ENCODE measurements around the gene ZSWIM5.

Gene ZSWIM5

DNA sequence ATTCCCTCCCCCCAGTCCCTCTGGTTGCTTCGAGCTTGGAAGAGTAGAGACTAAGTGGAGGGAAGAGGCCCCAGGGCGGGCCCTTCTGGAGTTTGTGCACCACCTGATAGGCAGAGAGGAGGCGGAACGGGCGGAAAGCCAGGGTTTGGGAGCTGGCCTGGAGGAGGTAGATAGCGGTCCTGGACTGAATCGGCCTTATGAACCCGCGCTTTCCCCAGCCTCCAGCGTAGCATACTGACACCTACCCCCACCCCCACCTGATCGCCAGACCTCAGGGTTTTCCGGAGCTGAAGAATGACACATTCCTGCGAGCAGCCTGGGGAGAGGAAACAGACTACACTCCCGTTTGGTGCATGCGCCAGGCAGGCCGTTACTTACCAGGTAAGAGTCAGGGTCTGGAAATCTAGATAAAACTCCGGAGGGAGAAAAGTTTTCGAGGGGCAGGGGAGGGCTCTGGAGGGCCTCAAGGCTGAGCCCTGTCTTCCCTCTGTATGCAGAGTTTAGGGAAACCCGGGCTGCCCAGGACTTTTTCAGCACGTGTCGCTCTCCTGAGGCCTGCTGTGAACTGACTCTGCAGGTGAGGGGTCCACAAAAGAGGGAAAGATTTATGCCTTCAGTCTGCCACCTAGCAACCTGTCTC lies 193.6 kb downstream of the ZSWIM5 start:
- POLR2A ChIA-PET: interaction anchor here (0.6 to 2.7 kb wide), 6 partner anchors 177 to 291 kb away, joined by 3 to 12 read pairs (median 4); partner anchors contain the start of gene RNU5D-1

GRCh38 chr1:45011837-45012638 lies 194.4 kb downstream of the ZSWIM5 start, which contains the start of gene UROD:
Gene UROD, plus strand, starts transcription at chr1:45012254. Its CDS starts 12 bp downstream, at chr1:45012266.
- peak within 1 kb of the TSS; percentile 81 to 90 for H3K27ac ChIP-seq (ENCODE audit: insufficient read depth in 1 of 2, low read depth in 1 of 2, low read length in 2 of 2, poor library complexity in 1 of 2, severe bottlenecking in 2 of 2)
- H3K4me1 ChIP-seq (ENCODE audit: control extremely low read depth in 1 of 4, control insufficient read depth in 4 of 4, insufficient read depth in 4 of 4, low read length in 3 of 4): peaks cover 16 to 70% (median 51%) of the 10 kb centered on the region in 4 experiments
- CTCF ChIA-PET: interaction anchor here (0.8 to 13.1 kb wide), 16 partner anchors 11 to 1213 kb away, joined by 3 to 402 read pairs (median 4); partner anchors contain the start of genes EIF2B3, MUTYH, TESK2 and TOE1
- POLR2A ChIA-PET: interaction anchor here (0.6 to 2.7 kb wide), 10 partner anchors 26 to 539 kb away, joined by 3 to 12 read pairs (median 3); partner anchors contain the start of genes AKR1A1, EIF2B3, MUTYH and PRDX1
- H3K4me3 ChIP-seq (ENCODE audit: control insufficient read depth in 1 of 7, extremely low read depth in 1 of 7, insufficient read depth in 4 of 7, low read depth in 2 of 7, low read length in 6 of 7): peak within 1 kb of the TSS; percentile 74 to 95 (median 84)
- DNase-seq: peak; percentile 96 to 98 (median 98)
- peaks cover 11 to 49% (median 32%) of the 10 kb centered on the region in 4 experiments for H3K36me3 ChIP-seq (ENCODE audit: control insufficient read depth in 4 of 4, insufficient read depth in 4 of 4, low read length in 3 of 4)
- no peaks in the 10 kb centered on the region for H3K9me3 ChIP-seq (ENCODE audit: control extremely low read depth in 1 of 5, control insufficient read depth in 4 of 5, insufficient read depth in 2 of 5, low read depth in 1 of 5, low read length in 4 of 5)
- no peaks in the 10 kb centered on the region for H3K27me3 ChIP-seq (replicated peaks in 2 of 5; ENCODE audit: control insufficient read depth in 4 of 5, insufficient read depth in 5 of 5, low read length in 4 of 5)
- WGBS (ENCODE audit: insufficient coverage): 0% methylated on average over 18 of the region's 21 CpGs

More for the DNA sequence above, 193.6 kb downstream of the ZSWIM5 start:
- H3K4me3 ChIP-seq (ENCODE audit: control insufficient read depth in 1 of 7, extremely low read depth in 1 of 7, insufficient read depth in 4 of 7, low read depth in 2 of 7, low read length in 6 of 7): peak overlapping the region; percentile 27 to 95 (median 84)
- 3% methylated on average over 13 of the region's 21 CpGs for WGBS (ENCODE audit: insufficient coverage)
- peaks cover 7 to 42% (median 25%) of the 10 kb centered on the region in 4 experiments for H3K36me3 ChIP-seq (ENCODE audit: control insufficient read depth in 4 of 4, insufficient read depth in 4 of 4, low read length in 3 of 4)
- peak overlapping the region; percentile 81 to 90 for H3K27ac ChIP-seq (ENCODE audit: insufficient read depth in 1 of 2, low read depth in 1 of 2, low read length in 2 of 2, poor library complexity in 1 of 2, severe bottlenecking in 2 of 2)
- peaks cover 16 to 72% (median 51%) of the 10 kb centered on the region in 4 experiments for H3K4me1 ChIP-seq (ENCODE audit: control extremely low read depth in 1 of 4, control insufficient read depth in 4 of 4, insufficient read depth in 4 of 4, low read length in 3 of 4)
- H3K9me3 ChIP-seq (ENCODE audit: control extremely low read depth in 1 of 5, control insufficient read depth in 4 of 5, insufficient read depth in 2 of 5, low read depth in 1 of 5, low read length in 4 of 5): no peaks in the 10 kb centered on the region
- CTCF ChIA-PET: interaction anchor here (0.8 to 13.1 kb wide), 16 partner anchors 12 to 1212 kb away, joined by 3 to 402 read pairs (median 4); partner anchors contain the start of genes EIF2B3, MUTYH, TESK2 and TOE1
- H3K27me3 ChIP-seq (replicated peaks in 2 of 5; ENCODE audit: control insufficient read depth in 4 of 5, insufficient read depth in 5 of 5, low read length in 4 of 5): no peaks in the 10 kb centered on the region
- peak; percentile 79 to 89 (median 80) for DNase-seq

DNA sequence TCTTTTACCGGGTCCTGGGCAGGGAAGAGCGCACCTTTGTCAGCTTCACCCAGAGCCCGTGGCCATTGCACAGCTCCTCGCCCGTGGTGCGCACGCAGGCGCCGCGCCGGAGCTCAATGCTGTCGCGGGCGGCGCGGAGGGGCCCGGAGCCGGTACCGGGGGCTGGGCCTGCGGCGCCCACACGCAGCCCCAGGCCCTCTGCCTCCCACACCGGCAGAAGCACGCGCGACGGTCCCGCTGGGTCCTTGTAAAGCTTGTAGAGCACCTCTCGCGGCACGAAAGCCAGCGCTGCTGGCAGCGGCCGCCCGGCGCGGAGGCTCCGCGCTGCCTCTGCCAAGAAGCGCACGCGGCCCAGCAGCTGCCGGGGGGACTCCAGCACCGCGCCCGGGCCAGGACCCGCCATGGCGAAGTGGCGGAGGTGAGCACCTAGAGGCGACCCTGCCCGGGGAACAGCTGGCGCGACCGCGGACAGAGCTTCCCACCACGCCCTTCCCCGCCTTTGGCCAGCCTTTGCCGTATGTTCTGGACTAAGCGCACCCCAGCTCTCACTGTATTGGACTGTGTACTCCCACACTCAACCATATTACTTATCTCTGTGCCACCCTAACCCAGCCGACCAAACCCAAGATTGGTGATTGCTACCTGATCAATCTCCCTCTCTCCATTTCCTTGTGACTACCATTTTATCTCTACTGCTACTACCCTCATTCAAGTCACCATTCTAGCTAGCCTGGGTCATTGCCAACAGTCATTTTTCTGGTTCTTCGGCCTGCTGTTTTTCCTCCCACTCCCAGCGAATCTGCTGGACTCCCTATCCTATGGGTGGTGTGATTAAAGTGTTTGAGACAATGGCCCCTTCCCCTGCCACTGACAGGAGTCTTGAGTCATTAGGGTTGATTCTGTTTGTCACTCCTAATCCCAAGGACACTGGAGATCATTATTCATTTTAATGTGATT lies 195.3 kb downstream of the ZSWIM5 start, which contains the start of gene HECTD3:
HECTD3 (minus strand) TSS at position 470 of the 957 bp plus-strand sequence; CDS start at position 403, 67 bp downstream.
- peak within 1 kb of the TSS; percentile 81 to 90 for H3K27ac ChIP-seq (ENCODE audit: insufficient read depth in 1 of 2, low read depth in 1 of 2, low read length in 2 of 2, poor library complexity in 1 of 2, severe bottlenecking in 2 of 2)
- H3K4me1 ChIP-seq (ENCODE audit: control extremely low read depth in 1 of 4, control insufficient read depth in 4 of 4, insufficient read depth in 4 of 4, low read length in 3 of 4): peaks cover 12 to 61% (median 46%) of the 10 kb centered on the region in 4 experiments
- H3K27me3 ChIP-seq (replicated peaks in 2 of 5; ENCODE audit: control insufficient read depth in 4 of 5, insufficient read depth in 5 of 5, low read length in 4 of 5): no peaks in the 10 kb centered on the region
- peak; percentile 59 to 79 (median 70) for DNase-seq
- peak within 1 kb of the TSS; percentile 74 to 95 (median 84) for H3K4me3 ChIP-seq (ENCODE audit: control insufficient read depth in 1 of 7, extremely low read depth in 1 of 7, insufficient read depth in 4 of 7, low read depth in 2 of 7, low read length in 6 of 7)
- ChIA-PET POLR2A (interaction anchor here (0.5 to 2.7 kb wide), 11 partner anchors 25 to 511 kb away, joined by 3 to 12 read pairs (median 3); partner anchors contain the start of genes EIF2B3, MUTYH, PRDX1 and RNU5D-1), CTCF (interaction anchor here (1.0 to 13.1 kb wide), 14 partner anchors 10 to 1214 kb away, joined by 3 to 402 read pairs (median 4); partner anchors contain the start of genes EIF2B3, MUTYH, TESK2 and TOE1)
- H3K36me3 ChIP-seq (ENCODE audit: control insufficient read depth in 4 of 4, insufficient read depth in 4 of 4, low read length in 3 of 4): peaks cover 11 to 55% (median 40%) of the 10 kb centered on the region in 4 experiments
- WGBS (ENCODE audit: insufficient coverage): under 1% methylated on average over 47 of the region's 62 CpGs
- no peaks in the 10 kb centered on the region for H3K9me3 ChIP-seq (ENCODE audit: control extremely low read depth in 1 of 5, control insufficient read depth in 4 of 5, insufficient read depth in 2 of 5, low read depth in 1 of 5, low read length in 4 of 5)

DNA sequence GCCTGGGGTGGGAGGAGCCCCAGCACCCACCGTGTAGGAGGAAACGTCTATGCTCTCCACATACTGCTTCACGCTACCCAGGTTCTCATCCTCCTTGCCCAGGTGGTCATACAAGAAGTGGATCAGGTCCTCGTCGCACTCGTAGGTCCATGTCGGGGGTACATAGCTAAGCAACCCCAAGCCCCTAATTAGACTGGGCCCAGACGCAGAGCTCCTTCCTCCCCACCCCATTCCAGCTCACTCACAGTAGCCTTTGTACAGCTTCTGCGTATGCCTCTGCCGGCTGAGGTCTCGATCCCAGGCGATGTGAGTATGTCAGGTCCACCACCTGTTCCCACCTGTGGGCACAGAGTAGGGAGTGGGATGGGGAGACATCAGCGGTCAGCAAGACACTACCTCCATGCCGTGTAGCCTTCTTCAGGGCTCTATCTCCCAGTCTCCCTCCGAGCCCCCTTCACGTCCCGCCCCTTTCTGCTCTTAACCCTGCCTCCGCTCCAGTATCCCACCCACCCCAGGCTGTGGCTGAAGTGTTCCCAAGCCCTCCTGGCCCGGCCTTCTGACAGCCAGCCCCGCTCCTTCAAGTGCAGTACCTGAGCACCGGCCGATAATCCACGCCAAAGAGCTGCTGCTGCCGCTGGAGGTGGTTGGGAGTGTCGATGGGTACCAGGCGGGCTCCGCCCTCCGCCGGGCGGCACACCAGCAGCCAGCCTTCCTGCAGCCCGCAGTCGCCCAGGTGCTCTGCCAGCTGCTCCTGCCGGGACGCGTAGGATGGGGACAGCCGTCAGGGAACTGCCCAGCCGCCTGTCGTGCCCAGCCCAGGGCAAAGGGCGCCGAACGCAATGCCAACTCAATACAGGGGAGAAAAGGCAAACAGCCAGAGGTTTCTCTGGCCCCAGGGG lies 196.2 kb downstream of the ZSWIM5 start:
- ChIA-PET POLR2A (interaction anchor here (0.5 to 2.7 kb wide), 6 partner anchors 191 to 511 kb away, joined by 3 to 12 read pairs (median 3); partner anchors contain the start of genes MUTYH, PRDX1 and TOE1), CTCF (interaction anchor here (1.0 to 13.1 kb wide), 8 partner anchors 9 to 330 kb away, joined by 3 to 402 read pairs (median 5); partner anchors contain the start of genes EIF2B3, MUTYH and TOE1)
- peak overlapping the region in 1 of 2 experiments; percentile 90 for H3K27ac ChIP-seq (ENCODE audit: insufficient read depth in 1 of 2, low read depth in 1 of 2, low read length in 2 of 2, poor library complexity in 1 of 2, severe bottlenecking in 2 of 2)
- peaks cover 10 to 52% (median 44%) of the 10 kb centered on the region in 4 experiments for H3K4me1 ChIP-seq (ENCODE audit: control extremely low read depth in 1 of 4, control insufficient read depth in 4 of 4, insufficient read depth in 4 of 4, low read length in 3 of 4)
- no peaks in the 10 kb centered on the region for H3K9me3 ChIP-seq (ENCODE audit: control extremely low read depth in 1 of 5, control insufficient read depth in 4 of 5, insufficient read depth in 2 of 5, low read depth in 1 of 5, low read length in 4 of 5)
- H3K27me3 ChIP-seq (replicated peaks in 2 of 5; ENCODE audit: control insufficient read depth in 4 of 5, insufficient read depth in 5 of 5, low read length in 4 of 5): no peaks in the 10 kb centered on the region
- H3K36me3 ChIP-seq (ENCODE audit: control insufficient read depth in 4 of 4, insufficient read depth in 4 of 4, low read length in 3 of 4): peaks cover 10 to 57% (median 44%) of the 10 kb centered on the region in 4 experiments
- peak in 1 of 3 donors; percentile 15 for DNase-seq
- WGBS (ENCODE audit: insufficient coverage): 29% methylated on average over 40 of the region's 41 CpGs
- peak overlapping the region; percentile 74 to 95 (median 84) for H3K4me3 ChIP-seq (ENCODE audit: control insufficient read depth in 1 of 7, extremely low read depth in 1 of 7, insufficient read depth in 4 of 7, low read depth in 2 of 7, low read length in 6 of 7)

DNA sequence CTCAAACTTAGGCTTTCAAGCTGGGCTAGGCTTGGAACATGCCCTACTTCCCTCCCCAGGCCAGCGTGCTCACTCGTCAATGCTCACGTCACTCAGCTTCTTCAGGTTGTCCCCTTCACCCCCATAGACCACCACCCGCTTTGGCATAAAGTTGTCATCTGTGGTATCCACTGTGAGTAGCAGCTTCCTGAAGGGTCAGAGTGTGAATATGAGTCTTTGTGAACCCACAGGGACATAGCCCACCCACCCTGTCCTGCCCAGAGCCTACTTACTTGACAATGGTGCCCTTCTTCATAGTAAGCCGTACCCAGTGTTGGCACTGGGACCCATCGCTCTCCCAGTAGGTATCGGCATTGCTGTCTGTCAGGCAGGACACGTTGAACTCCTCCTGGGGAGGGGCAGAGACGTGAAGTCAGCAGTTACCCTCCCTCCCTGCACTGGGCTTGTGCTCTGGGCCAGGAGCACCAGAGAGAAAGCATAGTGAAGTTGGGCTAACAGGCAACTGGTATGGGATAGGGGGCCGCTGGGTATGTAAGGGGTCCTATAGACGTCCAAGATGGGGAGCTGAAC lies 197.0 kb downstream of the ZSWIM5 start:
- POLR2A ChIA-PET: no interaction called here
- Histone ChIP-seq H3K4me3 (ENCODE audit: control insufficient read depth in 1 of 7, extremely low read depth in 1 of 7, insufficient read depth in 4 of 7, low read depth in 2 of 7, low read length in 6 of 7) (peak overlapping the region in 2 of 7 experiments; percentile 9 to 92), H3K27me3 (replicated peaks in 2 of 5; ENCODE audit: control insufficient read depth in 4 of 5, insufficient read depth in 5 of 5, low read length in 4 of 5) (no peaks in the 10 kb centered on the region), H3K27ac (ENCODE audit: insufficient read depth in 1 of 2, low read depth in 1 of 2, low read length in 2 of 2, poor library complexity in 1 of 2, severe bottlenecking in 2 of 2) (no peak overlapping the region), H3K36me3 (ENCODE audit: control insufficient read depth in 4 of 4, insufficient read depth in 4 of 4, low read length in 3 of 4) (peaks cover 13 to 58% (median 44%) of the 10 kb centered on the region in 4 experiments), H3K9me3 (ENCODE audit: control extremely low read depth in 1 of 5, control insufficient read depth in 4 of 5, insufficient read depth in 2 of 5, low read depth in 1 of 5, low read length in 4 of 5) (no peaks in the 10 kb centered on the region), H3K4me1 (ENCODE audit: control extremely low read depth in 1 of 4, control insufficient read depth in 4 of 4, insufficient read depth in 4 of 4, low read length in 3 of 4) (peaks cover 10 to 45% (median 40%) of the 10 kb centered on the region in 4 experiments)
- whole genome bisulfite sequencing (ENCODE audit: insufficient coverage): 100% methylated on average over 9 of the region's 11 CpGs
- CTCF ChIA-PET: interaction anchor here (1.4 to 13.1 kb wide), 2 partner anchors 12 to 291 kb away, joined by 3 to 402 read pairs; no protein-coding TSS in a partner anchor
- DNase-seq: no peak

Data from common myeloid progenitor, CD34-positive (primary cell).